Measurements from ENCODE around the gene LRMDA.

- TF ChIP-seq CTCF (IDR thresholded peaks at IDR 0.05) (no peak), POLR2AphosphoS5 (IDR thresholded peaks at IDR 0.05) (no peak), POLR2A (IDR thresholded peaks at IDR 0.05) (no peak)
These were observed 520.7 kb downstream of the LRMDA start for GRCh38 chr10:75952093-75952492.
